Astrocyte (in vitro differentiated cells and primary cell): ENCODE data around the gene EEF1AKMT3. TPM values are rescaled to one million over a fixed set of nuclear protein-coding genes. Genes with fewer than 3 reads are reported as not detected.

Experiments used
- DNase-seq: peaks from one replicate; pipeline ENCODE4 v3.0.0-alpha.2; 2010; ENCODE audit warnings: low read depth
- FAIRE-seq: peaks from 2 replicates; lab custom pipeline; 2011; peaks lifted over from hg19 to GRCh38; lab: Jason Lieb, UNC
- H2AFZ ChIP-seq: 2 replicates; pipeline ENCODE4 v1.6.0; 2012; ENCODE audit warnings: low read depth, low read length, inconsistent platforms
- H3K27ac ChIP-seq: 2 replicates; pipeline ENCODE4 v1.5.1; 2011; ENCODE audit warnings: low read depth, low read length, inconsistent platforms
- H3K27me3 ChIP-seq: 2 replicates; pipeline ENCODE4 v1.6.0; 2011; ENCODE audit warnings: low read length, inconsistent platforms; ENCODE audit not compliant: insufficient read depth
- H3K36me3 ChIP-seq: 2 replicates; pipeline ENCODE4 v1.5.1; 2011; ENCODE audit warnings: low read length, inconsistent platforms; ENCODE audit not compliant: insufficient read depth
- H3K4me1 ChIP-seq: 2 replicates; pipeline ENCODE4 v1.5.1; 2011; ENCODE audit warnings: low read length, inconsistent platforms; ENCODE audit not compliant: insufficient read depth
- H3K4me2 ChIP-seq: 2 replicates; pipeline ENCODE4 v1.6.0; 2012; ENCODE audit warnings: low read length, inconsistent platforms
- H3K4me3 ChIP-seq: 2 replicates; pipeline ENCODE4 v1.5.1; 2011; ENCODE audit warnings: low read depth, mild to moderate bottlenecking, low read length, inconsistent platforms; ENCODE audit not compliant: insufficient read depth
- H3K79me2 ChIP-seq: 2 replicates; pipeline ENCODE4 v1.6.0; 2012; ENCODE audit warnings: mild to moderate bottlenecking, low read length, inconsistent platforms; ENCODE audit not compliant: insufficient read depth
- H3K9ac ChIP-seq: 2 replicates; pipeline ENCODE4 v1.6.0; 2012; ENCODE audit warnings: mild to moderate bottlenecking, low read length, inconsistent platforms
- H3K9me3 ChIP-seq: 2 replicates; pipeline ENCODE4 v1.5.1; 2012; ENCODE audit warnings: low read depth, mild to moderate bottlenecking, low read length, inconsistent platforms; ENCODE audit not compliant: insufficient read depth
- H4K20me1 ChIP-seq: 2 replicates; pipeline ENCODE4 v1.6.0; 2012; ENCODE audit warnings: low read length, inconsistent platforms; ENCODE audit not compliant: insufficient read depth
- H3K27ac Mint-ChIP-seq: one replicate; pipeline ENCODE4 v1.8.0; 2021; ENCODE audit warnings: mild to moderate bottlenecking, mixed read lengths; ENCODE audit not compliant: unreplicated experiment
- H3K27me3 Mint-ChIP-seq: one replicate; pipeline ENCODE4 v1.8.0; 2021; ENCODE audit warnings: low read depth, mixed read lengths; ENCODE audit not compliant: unreplicated experiment
- H3K36me3 Mint-ChIP-seq: one replicate; pipeline ENCODE4 v1.8.0; 2021; ENCODE audit warnings: low read depth, mixed read lengths; ENCODE audit not compliant: unreplicated experiment
- H3K4me1 Mint-ChIP-seq: one replicate; pipeline ENCODE4 v1.8.0; 2021; ENCODE audit warnings: low read depth, mixed read lengths; ENCODE audit not compliant: unreplicated experiment
- H3K4me3 Mint-ChIP-seq: one replicate; pipeline ENCODE4 v1.8.0; 2021; ENCODE audit warnings: mild to moderate bottlenecking, moderate library complexity, mixed read lengths; ENCODE audit not compliant: unreplicated experiment
- H3K9me3 Mint-ChIP-seq: one replicate; pipeline ENCODE4 v1.8.0; 2021; ENCODE audit warnings: mild to moderate bottlenecking, mixed read lengths; ENCODE audit not compliant: unreplicated experiment
- CTCF ChIP-seq: IDR thresholded peaks from 2 replicates; pipeline ENCODE4 v1.5.1; 2011; ENCODE audit warnings: low read depth, mild to moderate bottlenecking, inconsistent platforms, low read length, moderate library complexity; ENCODE audit not compliant: insufficient read depth
- EZH2 ChIP-seq: IDR thresholded peaks from 2 replicates; pipeline ENCODE4 v1.6.1; 2012; ENCODE audit warnings: mild to moderate bottlenecking, low read length, inconsistent platforms; ENCODE audit not compliant: insufficient read depth
- total RNA-seq: library from RNA; stranded (reverse); gene quantifications from 2 replicates; pipeline ENCODE4 v1.2.1, GENCODE V29; 2021

The EEF1AKMT3 gene
- total RNA-seq, 1 donor from 2014 or later, result 8.1 TPM

DNA sequence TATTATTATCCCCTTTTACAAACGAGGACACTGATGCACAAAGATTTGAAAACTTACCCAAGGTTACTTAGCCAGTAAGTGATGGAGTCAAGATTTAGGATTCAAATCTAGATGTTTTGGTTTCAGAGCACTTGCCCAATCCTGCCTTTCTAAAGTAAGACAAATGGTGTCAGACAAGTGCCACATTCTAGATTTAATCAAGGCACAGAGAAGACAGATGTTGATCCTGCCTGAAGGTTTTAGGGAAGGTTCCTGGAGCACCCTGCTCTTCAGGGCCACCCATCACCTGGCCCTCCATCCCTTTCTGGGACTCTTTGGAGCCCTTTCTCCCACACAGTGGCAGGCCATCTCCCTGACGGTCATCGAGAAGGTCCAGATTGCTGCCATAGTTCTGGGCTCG, 14.6 kb upstream of the EEF1AKMT3 start:
- Histone ChIP-seq H3K9me3 (no peaks in the 10 kb centered on the region), H4K20me1 (peaks cover 13% of the 10 kb centered on the region), H3K4me2 (no peak overlapping the region), H3K4me3 (no peak overlapping the region), H3K9ac (no peak overlapping the region), H3K79me2 (no peaks in the 10 kb centered on the region), H3K27ac (no peak overlapping the region), H3K36me3 (no peaks in the 10 kb centered on the region), H2AFZ (no peak overlapping the region), H3K4me1 (peaks cover 6% of the 10 kb centered on the region), H3K27me3 (peaks cover 11% of the 10 kb centered on the region)
- Mint-ChIP-seq H3K4me1 (peaks cover 17% of the 10 kb centered on the region), H3K36me3 (peaks cover 16% of the 10 kb centered on the region), H3K27ac (no peak overlapping the region), H3K4me3 (no peak overlapping the region), H3K27me3 (peaks cover 7% of the 10 kb centered on the region), H3K9me3 (no peaks in the 10 kb centered on the region)
- no peak for TF ChIP-seq CTCF
- no peak for TF ChIP-seq EZH2
- no peak for FAIRE-seq
- DNase-seq, result no peak

- H3K4me1 Mint-ChIP-seq, result peaks cover 10% of the 10 kb centered on the region
- no peaks in the 10 kb centered on the region for H3K9me3 Mint-ChIP-seq
- Histone ChIP-seq H3K4me2 (no peak overlapping the region), H3K4me1 (peaks cover 4% of the 10 kb centered on the region), H3K9me3 (no peaks in the 10 kb centered on the region), H4K20me1 (peaks cover 13% of the 10 kb centered on the region), H2AFZ (no peak overlapping the region), H3K9ac (no peak overlapping the region), H3K36me3 (no peaks in the 10 kb centered on the region), H3K79me2 (no peaks in the 10 kb centered on the region), H3K27me3 (peaks cover 15% of the 10 kb centered on the region), H3K27ac (no peak overlapping the region), H3K4me3 (no peak overlapping the region)
- no peak for FAIRE-seq
- H3K27me3 Mint-ChIP-seq, result peaks cover 17% of the 10 kb centered on the region
- no peak for DNase-seq
- H3K36me3 Mint-ChIP-seq, result peaks cover 16% of the 10 kb centered on the region
- H3K27ac Mint-ChIP-seq, result no peak overlapping the region
- no peak for TF ChIP-seq CTCF
- no peak for TF ChIP-seq EZH2
- no peak overlapping the region for H3K4me3 Mint-ChIP-seq
These were observed 13.7 kb upstream of the EEF1AKMT3 start for GRCh38 chr12:57758552-57759359.

- H3K79me2 ChIP-seq, result no peaks in the 10 kb centered on the region
- Mint-ChIP-seq H3K27ac (peak overlapping the region; percentile 20), H3K36me3 (peaks cover 19% of the 10 kb centered on the region), H3K4me3 (no peak overlapping the region), H3K9me3 (no peaks in the 10 kb centered on the region), H3K4me1 (peaks cover 3% of the 10 kb centered on the region), H3K27me3 (peaks cover 24% of the 10 kb centered on the region)
- peaks cover 13% of the 10 kb centered on the region for H4K20me1 ChIP-seq
- peaks cover 20% of the 10 kb centered on the region for H3K27me3 ChIP-seq
- FAIRE-seq (no peak), DNase-seq (no peak)
- no peak overlapping the region for H2AFZ ChIP-seq
- H3K9me3 ChIP-seq, result no peaks in the 10 kb centered on the region
- H3K4me2 ChIP-seq, result no peak overlapping the region
- peaks cover 2% of the 10 kb centered on the region for H3K4me1 ChIP-seq
- no peaks in the 10 kb centered on the region for H3K36me3 ChIP-seq
- H3K9ac ChIP-seq, result no peak overlapping the region
- no peak overlapping the region for H3K4me3 ChIP-seq
- no peak overlapping the region for H3K27ac ChIP-seq
- TF ChIP-seq CTCF (peak; percentile 41), EZH2 (no peak)
These were observed 12.9 kb upstream of the EEF1AKMT3 start for GRCh38 chr12:57759360-57759980.
